Esophagus muscularis mucosa (tissue), 4 donors: ENCODE results near the gene CSTF2.

Source experiments
- EP300 ChIP-seq: sonication (generic); formaldehyde crosslinking; IDR thresholded peaks from one replicate; pipeline ENCODE4 v1.6.1; 2017; ENCODE audit warnings: antibody characterized with exemption
- POLR2A ChIP-seq: fragments of 450-650 bp; IDR thresholded peaks from one replicate; pipeline ENCODE4 v1.6.1; 2017; ENCODE audit warnings: antibody characterized with exemption, moderate library complexity, mild to moderate bottlenecking, low read depth
- TF ChIP-seq, protein P1 (sequence below), 3 experiments: fragments of 200-600 bp in 2 of 3; fragments of 450-650 bp in 1 of 3; sonication (generic) in 2 of 3; IDR thresholded peaks; one replicate each; pipeline ENCODE4 v1.5.1; 2017 to 2019; ENCODE audit warnings: antibody characterized with exemption in 3 of 3, mild to moderate bottlenecking in 2 of 3, moderate library complexity in 1 of 3

DNA sequence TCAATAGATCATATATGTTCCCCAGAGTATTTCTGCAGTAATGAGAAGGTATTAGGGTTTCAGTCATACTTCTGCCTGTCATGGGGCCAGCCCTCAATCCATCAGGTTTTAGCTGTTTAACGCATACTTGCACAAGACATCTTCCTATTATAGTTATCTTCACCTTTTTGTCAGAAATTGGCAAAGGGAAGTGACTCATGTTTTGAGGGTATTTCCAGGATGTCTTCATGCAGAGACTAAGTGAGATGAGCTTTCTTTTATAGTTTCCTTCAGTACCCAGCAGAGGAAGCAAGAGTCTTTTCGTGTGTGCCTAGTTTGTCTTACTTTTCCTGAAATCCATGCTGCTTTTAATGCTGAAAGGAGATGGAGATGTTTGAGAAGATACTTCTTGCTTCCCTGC is 9.5 kb downstream of the CSTF2 start:
- TF ChIP-seq POLR2A (no peak), EP300 (no peak)
- TF ChIP-seq, protein P1, sequence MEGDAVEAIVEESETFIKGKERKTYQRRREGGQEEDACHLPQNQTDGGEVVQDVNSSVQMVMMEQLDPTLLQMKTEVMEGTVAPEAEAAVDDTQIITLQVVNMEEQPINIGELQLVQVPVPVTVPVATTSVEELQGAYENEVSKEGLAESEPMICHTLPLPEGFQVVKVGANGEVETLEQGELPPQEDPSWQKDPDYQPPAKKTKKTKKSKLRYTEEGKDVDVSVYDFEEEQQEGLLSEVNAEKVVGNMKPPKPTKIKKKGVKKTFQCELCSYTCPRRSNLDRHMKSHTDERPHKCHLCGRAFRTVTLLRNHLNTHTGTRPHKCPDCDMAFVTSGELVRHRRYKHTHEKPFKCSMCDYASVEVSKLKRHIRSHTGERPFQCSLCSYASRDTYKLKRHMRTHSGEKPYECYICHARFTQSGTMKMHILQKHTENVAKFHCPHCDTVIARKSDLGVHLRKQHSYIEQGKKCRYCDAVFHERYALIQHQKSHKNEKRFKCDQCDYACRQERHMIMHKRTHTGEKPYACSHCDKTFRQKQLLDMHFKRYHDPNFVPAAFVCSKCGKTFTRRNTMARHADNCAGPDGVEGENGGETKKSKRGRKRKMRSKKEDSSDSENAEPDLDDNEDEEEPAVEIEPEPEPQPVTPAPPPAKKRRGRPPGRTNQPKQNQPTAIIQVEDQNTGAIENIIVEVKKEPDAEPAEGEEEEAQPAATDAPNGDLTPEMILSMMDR (IDR thresholded peaks at IDR 0.05), result no peak
